ENCODE measurements around the gene LATS2. TPM values are rescaled to one million over a fixed set of nuclear protein-coding genes. Genes with fewer than 3 reads are reported as not detected.
A peak's percentile ranks its signal among the peaks of the same experiment; 100 is the strongest.

LATS2 gene
- total and polyA plus RNA-seq, 8 donors: 3.4 to 21.4 (median 7.7) TPM

GRCh38 chr13:21018220-21018619, 43.2 kb downstream of the LATS2 start:
- intact Hi-C loops (cut with DNase I; ENCODE audit: low total_unique reads): loop anchor here (10.0 kb wide), 1 partner anchor 47 kb away; the partner anchor contains the start of gene LATS2
- TF ChIP-seq POLR2AphosphoS5 (IDR thresholded peaks at IDR 0.05): no peak
- TF ChIP-seq POLR2A (IDR thresholded peaks at IDR 0.05): no peak
- no peak for TF ChIP-seq CTCF (IDR thresholded peaks at IDR 0.05)
- TF ChIP-seq EP300 (IDR thresholded peaks at IDR 0.05): no peak
- H3K27ac ChIP-seq: peak overlapping the region in 2 of 5 donors; percentile 49 to 79
- H3K9me3 ChIP-seq: no peaks in the 10 kb centered on the region
- H3K36me3 ChIP-seq: no peaks in the 10 kb centered on the region
- no peak for DNase-seq
- H3K27me3 ChIP-seq: no peaks in the 10 kb centered on the region
- peaks cover 54 to 90% (median 68%) of the 10 kb centered on the region in 4 donors for H3K4me1 ChIP-seq
- no peak overlapping the region for H3K4me3 ChIP-seq
- 92 to 97% (median 94%) methylated on average over 4 of the region's 4 CpGs for WGBS, 5 donors

GRCh38 chr13:21016487-21016886, 44.9 kb downstream of the LATS2 start:
- Histone ChIP-seq H3K4me3 (no peak overlapping the region), H3K27me3 (no peaks in the 10 kb centered on the region), H3K4me1 (peaks cover 41 to 90% (median 67%) of the 10 kb centered on the region in 4 donors), H3K36me3 (no peaks in the 10 kb centered on the region), H3K27ac (peak overlapping the region in 4 of 5 donors; percentile 26 to 79 (median 56)), H3K9me3 (no peaks in the 10 kb centered on the region)
- intact Hi-C loops (cut with DNase I; ENCODE audit: low total_unique reads): loop anchor here (10.0 kb wide), 1 partner anchor 48 kb away; the partner anchor contains the start of gene LATS2
- DNase-seq: no peak
- TF ChIP-seq POLR2A (IDR thresholded peaks at IDR 0.05) (no peak), EP300 (IDR thresholded peaks at IDR 0.05) (no peak), CTCF (IDR thresholded peaks at IDR 0.05) (no peak), POLR2AphosphoS5 (IDR thresholded peaks at IDR 0.05) (no peak)
- WGBS, 5 donors: 54 to 78% (median 56%) methylated on average over 4 of the region's 4 CpGs

- Histone ChIP-seq H3K27ac (peak overlapping the region in 4 of 5 donors; percentile 27 to 79 (median 44)), H3K4me3 (no peak overlapping the region), H3K36me3 (no peaks in the 10 kb centered on the region), H3K9me3 (no peaks in the 10 kb centered on the region), H3K27me3 (no peaks in the 10 kb centered on the region), H3K4me1 (peaks cover 45 to 89% (median 66%) of the 10 kb centered on the region in 4 donors)
- WGBS, 5 donors: 79 to 91% (median 86%) methylated on average over 1 of the region's 1 CpG
- intact Hi-C loops (cut with DNase I; ENCODE audit: low total_unique reads): loop anchor here (10.0 kb wide), 1 partner anchor 50 kb away; the partner anchor contains the start of gene LATS2
- DNase-seq: no peak
- no peak for TF ChIP-seq CTCF (IDR thresholded peaks at IDR 0.05)
- TF ChIP-seq POLR2AphosphoS5 (IDR thresholded peaks at IDR 0.05): no peak
- TF ChIP-seq POLR2A (IDR thresholded peaks at IDR 0.05): no peak
- no peak for TF ChIP-seq EP300 (IDR thresholded peaks at IDR 0.05)
Measured at GRCh38 chr13:21015284-21015683, 46.1 kb downstream of the LATS2 start.

GRCh38 chr13:21014502-21015170, 46.8 kb downstream of the LATS2 start:
- Histone ChIP-seq H3K36me3 (no peaks in the 10 kb centered on the region), H3K4me1 (peaks cover 45 to 84% (median 66%) of the 10 kb centered on the region in 4 donors), H3K27ac (peak overlapping the region in 4 of 5 donors; percentile 27 to 79 (median 44)), H3K4me3 (no peak overlapping the region), H3K9me3 (no peaks in the 10 kb centered on the region), H3K27me3 (no peaks in the 10 kb centered on the region)
- 36 to 50% (median 45%) methylated on average over 8 of the region's 8 CpGs for WGBS, 5 donors
- intact Hi-C loops (cut with DNase I; ENCODE audit: low total_unique reads): loop anchor here (10.0 kb wide), 1 partner anchor 50 kb away; the partner anchor contains the start of gene LATS2
- peak in 1 of 2 donors; percentile 40 for DNase-seq
- TF ChIP-seq EP300 (IDR thresholded peaks at IDR 0.05) (no peak), POLR2AphosphoS5 (IDR thresholded peaks at IDR 0.05) (peak in 2 of 3 donors; percentile 47 to 52)
